ENCODE data around the gene ADAMTS10. TPM values are rescaled to one million over a fixed set of nuclear protein-coding genes. Genes with fewer than 3 reads are reported as not detected.

The ADAMTS10 gene
- total RNA-seq, 1 experiment from 2014 or later: not detected

DNA sequence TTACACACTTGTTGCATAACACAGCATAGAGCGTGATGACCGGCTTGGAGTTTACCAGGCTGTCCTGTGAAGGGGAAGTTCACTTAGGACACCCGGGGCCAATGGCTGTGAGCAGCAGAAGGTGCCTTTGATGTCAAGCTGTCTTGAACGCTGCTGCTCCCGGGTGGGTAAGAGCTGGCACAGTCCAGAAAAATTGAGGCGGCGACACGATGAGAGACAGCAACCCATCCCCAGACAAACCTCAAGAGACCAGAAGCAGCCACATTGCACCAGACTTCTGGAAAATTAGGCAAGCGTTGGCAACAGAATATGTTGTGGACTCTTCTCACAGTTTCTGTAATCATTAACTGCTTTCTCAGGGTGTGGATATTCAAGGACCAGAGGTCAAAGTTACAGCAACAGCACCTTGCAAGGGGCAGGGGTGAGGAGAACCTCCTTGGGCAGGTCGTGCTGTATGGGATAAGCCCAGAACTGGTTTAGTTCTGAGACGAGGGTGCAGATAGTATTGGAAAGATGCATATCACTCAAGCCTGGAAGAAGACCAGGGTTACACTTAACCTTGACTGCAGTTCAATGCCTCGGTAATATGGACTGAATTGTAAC, 30.0 kb upstream of the ADAMTS10 start:
- intact Hi-C loops (cut with micrococcal nuclease): no loop called here
- no peak overlapping the region for H2AFZ ChIP-seq (ENCODE audit: low read length)
- no peak overlapping the region for H3K4me3 ChIP-seq (ENCODE audit: low read length)
- peaks cover 8% of the 10 kb centered on the region for H3K4me1 ChIP-seq (ENCODE audit: insufficient read depth, low read length)
- no TSS peak for BruUV-seq (replicated peaks)
- no peaks in the 10 kb centered on the region for H3K36me3 ChIP-seq (ENCODE audit: low read depth, low read length)
- ATAC-seq: no peak
- no peak for TF ChIP-seq EZH2phosphoT487 (IDR thresholded peaks at IDR 0.05; ENCODE audit: borderline replicate concordance, low read length)
- no peak for TF ChIP-seq EZH2 (IDR thresholded peaks at IDR 0.05; ENCODE audit: low read length, unreplicated experiment)
- TF ChIP-seq, protein P1, sequence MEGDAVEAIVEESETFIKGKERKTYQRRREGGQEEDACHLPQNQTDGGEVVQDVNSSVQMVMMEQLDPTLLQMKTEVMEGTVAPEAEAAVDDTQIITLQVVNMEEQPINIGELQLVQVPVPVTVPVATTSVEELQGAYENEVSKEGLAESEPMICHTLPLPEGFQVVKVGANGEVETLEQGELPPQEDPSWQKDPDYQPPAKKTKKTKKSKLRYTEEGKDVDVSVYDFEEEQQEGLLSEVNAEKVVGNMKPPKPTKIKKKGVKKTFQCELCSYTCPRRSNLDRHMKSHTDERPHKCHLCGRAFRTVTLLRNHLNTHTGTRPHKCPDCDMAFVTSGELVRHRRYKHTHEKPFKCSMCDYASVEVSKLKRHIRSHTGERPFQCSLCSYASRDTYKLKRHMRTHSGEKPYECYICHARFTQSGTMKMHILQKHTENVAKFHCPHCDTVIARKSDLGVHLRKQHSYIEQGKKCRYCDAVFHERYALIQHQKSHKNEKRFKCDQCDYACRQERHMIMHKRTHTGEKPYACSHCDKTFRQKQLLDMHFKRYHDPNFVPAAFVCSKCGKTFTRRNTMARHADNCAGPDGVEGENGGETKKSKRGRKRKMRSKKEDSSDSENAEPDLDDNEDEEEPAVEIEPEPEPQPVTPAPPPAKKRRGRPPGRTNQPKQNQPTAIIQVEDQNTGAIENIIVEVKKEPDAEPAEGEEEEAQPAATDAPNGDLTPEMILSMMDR (conservative IDR thresholded peaks at IDR 0.05; ENCODE audit: low read depth, low read length): no peak
- 0 out of 2 replicates have a peak, but pooled peaks cover 3% of the 10 kb centered on the region for H3K27me3 ChIP-seq (ENCODE audit: low read length)
- ChIA-PET CTCF (interaction anchor here (0.6 kb wide), 1 partner anchor 58 kb away, joined by 5 read pairs; no protein-coding TSS in a partner anchor), POLR2A (ENCODE audit: unreplicated experiment) (no interaction called here)
- no peak overlapping the region for H3K9ac ChIP-seq (ENCODE audit: low read length)
- no peaks in the 10 kb centered on the region for H3K9me2 ChIP-seq (replicated peaks; ENCODE audit: low read length)
- H4K20me1 ChIP-seq (ENCODE audit: low read length): no peaks in the 10 kb centered on the region
- H3K79me2 ChIP-seq (ENCODE audit: low read length): no peaks in the 10 kb centered on the region
- no peak overlapping the region for H3K27ac ChIP-seq (ENCODE audit: low read length)
- H3K4me2 ChIP-seq (ENCODE audit: low read length): no peak overlapping the region
- no peak for DNase-seq
- no peaks in the 10 kb centered on the region; the same call in 1 of the 2 replicates for H3K9me3 ChIP-seq (ENCODE audit: low read length)
- no peaks in the 10 kb centered on the region for H3F3A ChIP-seq (ENCODE audit: low read length, unreplicated experiment)

DNA sequence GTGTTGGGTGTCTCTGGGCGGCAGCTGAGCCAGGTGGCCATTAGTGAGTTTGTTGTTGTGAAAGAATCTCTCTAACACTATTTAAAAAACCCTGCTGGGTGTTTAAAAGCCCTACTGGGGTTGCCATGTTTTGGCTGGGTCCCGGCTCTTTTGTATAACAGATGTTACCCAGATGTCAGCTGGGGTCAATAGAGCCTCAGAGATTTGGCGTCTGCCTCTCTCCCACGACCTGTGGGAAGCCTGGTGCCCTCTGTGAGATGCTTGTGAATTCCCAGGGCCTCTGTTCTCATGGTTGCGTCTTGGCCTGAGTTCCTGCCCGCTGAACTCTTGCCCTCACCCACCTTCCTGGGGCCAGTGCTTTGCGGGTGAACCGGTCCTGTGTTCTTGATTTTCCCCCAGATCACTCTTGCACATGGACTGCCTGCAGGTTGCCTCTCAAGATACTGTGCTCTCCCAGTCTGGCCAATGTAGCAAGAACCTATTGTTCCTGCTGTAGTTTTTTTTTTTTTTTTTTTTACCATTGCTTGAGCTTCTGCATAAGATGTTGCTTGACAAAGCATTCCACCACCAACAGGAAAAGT, 29.4 kb upstream of the ADAMTS10 start:
- H3K9ac ChIP-seq (ENCODE audit: low read length): no peak overlapping the region
- no peaks in the 10 kb centered on the region for H3K9me2 ChIP-seq (replicated peaks; ENCODE audit: low read length)
- H3K27ac ChIP-seq (ENCODE audit: low read length): no peak overlapping the region
- no TSS peak for BruUV-seq (replicated peaks)
- H3K4me1 ChIP-seq (ENCODE audit: insufficient read depth, low read length): peaks cover 8% of the 10 kb centered on the region
- H3K27me3 ChIP-seq (ENCODE audit: low read length): 0 out of 2 replicates have a peak, but pooled peaks cover 3% of the 10 kb centered on the region
- POLR2A ChIA-PET (ENCODE audit: unreplicated experiment): no interaction called here
- no peak overlapping the region for H3K4me3 ChIP-seq (ENCODE audit: low read length)
- no peak overlapping the region for H2AFZ ChIP-seq (ENCODE audit: low read length)
- intact Hi-C loops (cut with micrococcal nuclease): no loop called here
- H3K79me2 ChIP-seq (ENCODE audit: low read length): no peaks in the 10 kb centered on the region
- CTCF ChIA-PET: interaction anchor here (0.6 kb wide), 1 partner anchor 57 kb away, joined by 5 read pairs; no protein-coding TSS in a partner anchor
- no peaks in the 10 kb centered on the region for H3K36me3 ChIP-seq (ENCODE audit: low read depth, low read length)
- H3F3A ChIP-seq (ENCODE audit: low read length, unreplicated experiment): no peaks in the 10 kb centered on the region
- no peak overlapping the region for H3K4me2 ChIP-seq (ENCODE audit: low read length)
- no peaks in the 10 kb centered on the region; the same call in 1 of the 2 replicates for H3K9me3 ChIP-seq (ENCODE audit: low read length)
- TF ChIP-seq, protein P1 (conservative IDR thresholded peaks at IDR 0.05; ENCODE audit: low read depth, low read length): no peak
- TF ChIP-seq EZH2phosphoT487 (IDR thresholded peaks at IDR 0.05; ENCODE audit: borderline replicate concordance, low read length) (no peak), EZH2 (IDR thresholded peaks at IDR 0.05; ENCODE audit: low read length, unreplicated experiment) (no peak)
- ATAC-seq (no peak), DNase-seq (no peak)
- H4K20me1 ChIP-seq (ENCODE audit: low read length): no peaks in the 10 kb centered on the region
